GM20000 (cell line): Measurements from ENCODE around the gene FUT3.

ENCODE experiments used
- DNase-seq: peaks from one replicate; pipeline ENCODE4 v3.0.0; 2012; ENCODE audit warnings: low spot score
- TF ChIP-seq, protein P1 (sequence below): IDR thresholded peaks from 2 replicates; pipeline ENCODE4 v1.5.1; 2012; ENCODE audit warnings: mild to moderate bottlenecking, control low read depth; ENCODE audit errors: extremely low read depth, missing control alignments

The FUT3 gene

DNA sequence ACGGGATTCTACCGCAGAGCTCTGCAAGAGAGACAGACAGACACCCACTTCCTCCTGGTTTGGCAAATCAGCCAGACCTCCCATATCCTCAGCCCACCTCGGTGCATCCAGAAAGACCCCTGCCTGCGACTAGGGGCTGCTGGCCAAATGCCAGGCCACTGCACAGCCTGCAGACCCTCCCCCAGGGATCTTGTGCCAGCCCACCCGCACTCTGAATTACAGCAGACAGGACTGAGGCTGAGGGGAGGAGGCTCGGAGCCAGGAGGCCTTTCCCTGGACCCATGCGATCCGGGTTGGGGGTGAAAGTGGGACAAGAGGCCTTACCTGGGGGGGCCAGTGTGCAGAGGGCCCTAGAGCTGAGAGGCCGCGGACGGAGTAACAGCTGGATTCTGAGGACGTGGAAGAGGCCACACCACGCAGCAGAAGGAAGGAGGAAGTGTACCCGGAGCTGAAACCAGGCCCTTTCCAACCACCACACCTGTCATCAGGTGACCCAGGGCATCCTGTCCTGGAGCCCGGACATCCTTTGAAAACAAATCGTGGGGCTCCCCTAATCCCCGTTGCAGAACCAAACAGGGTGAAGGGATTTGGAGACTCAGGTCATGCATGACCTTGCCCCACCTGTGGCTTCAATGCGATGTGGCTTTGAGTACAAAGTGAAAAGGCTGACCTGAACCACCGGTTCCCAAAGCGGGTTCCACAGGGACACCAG lies 12.7 kb downstream of the FUT3 start:
- TF ChIP-seq, protein P1, sequence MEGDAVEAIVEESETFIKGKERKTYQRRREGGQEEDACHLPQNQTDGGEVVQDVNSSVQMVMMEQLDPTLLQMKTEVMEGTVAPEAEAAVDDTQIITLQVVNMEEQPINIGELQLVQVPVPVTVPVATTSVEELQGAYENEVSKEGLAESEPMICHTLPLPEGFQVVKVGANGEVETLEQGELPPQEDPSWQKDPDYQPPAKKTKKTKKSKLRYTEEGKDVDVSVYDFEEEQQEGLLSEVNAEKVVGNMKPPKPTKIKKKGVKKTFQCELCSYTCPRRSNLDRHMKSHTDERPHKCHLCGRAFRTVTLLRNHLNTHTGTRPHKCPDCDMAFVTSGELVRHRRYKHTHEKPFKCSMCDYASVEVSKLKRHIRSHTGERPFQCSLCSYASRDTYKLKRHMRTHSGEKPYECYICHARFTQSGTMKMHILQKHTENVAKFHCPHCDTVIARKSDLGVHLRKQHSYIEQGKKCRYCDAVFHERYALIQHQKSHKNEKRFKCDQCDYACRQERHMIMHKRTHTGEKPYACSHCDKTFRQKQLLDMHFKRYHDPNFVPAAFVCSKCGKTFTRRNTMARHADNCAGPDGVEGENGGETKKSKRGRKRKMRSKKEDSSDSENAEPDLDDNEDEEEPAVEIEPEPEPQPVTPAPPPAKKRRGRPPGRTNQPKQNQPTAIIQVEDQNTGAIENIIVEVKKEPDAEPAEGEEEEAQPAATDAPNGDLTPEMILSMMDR, result no peak

DNA sequence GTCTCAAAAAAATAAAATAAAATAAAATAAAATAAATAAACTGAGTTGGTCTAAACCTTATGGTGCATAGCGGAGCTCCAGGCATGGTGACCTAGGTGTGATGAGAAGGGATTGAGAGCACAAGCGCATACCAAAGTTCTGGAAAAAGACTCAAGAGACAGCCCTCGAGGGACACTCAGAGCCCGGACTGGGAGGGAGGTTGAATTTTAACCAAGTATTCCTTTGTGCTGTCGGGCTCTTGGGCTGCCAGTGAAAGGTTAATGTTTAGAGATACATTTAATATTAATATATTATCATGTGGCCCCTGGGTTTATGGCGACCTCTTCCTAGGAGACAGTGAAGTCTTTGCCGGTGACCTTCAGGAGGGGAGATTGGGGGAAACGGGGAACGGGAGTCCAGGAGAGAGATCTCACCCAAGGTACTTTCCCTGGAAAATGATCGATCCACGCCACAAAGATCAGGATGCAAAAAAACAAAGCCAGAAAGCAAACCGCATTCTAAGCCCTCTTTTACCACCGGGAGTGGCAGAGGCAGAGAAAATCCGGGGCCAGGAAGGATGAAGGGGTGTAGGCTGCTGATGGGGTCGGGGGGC lies 13.4 kb downstream of the FUT3 start:
- no peak for DNase-seq
- TF ChIP-seq, protein P1, result no peak

More for the DNA sequence above, 12.7 kb downstream of the FUT3 start:
- no peak for DNase-seq

DNA sequence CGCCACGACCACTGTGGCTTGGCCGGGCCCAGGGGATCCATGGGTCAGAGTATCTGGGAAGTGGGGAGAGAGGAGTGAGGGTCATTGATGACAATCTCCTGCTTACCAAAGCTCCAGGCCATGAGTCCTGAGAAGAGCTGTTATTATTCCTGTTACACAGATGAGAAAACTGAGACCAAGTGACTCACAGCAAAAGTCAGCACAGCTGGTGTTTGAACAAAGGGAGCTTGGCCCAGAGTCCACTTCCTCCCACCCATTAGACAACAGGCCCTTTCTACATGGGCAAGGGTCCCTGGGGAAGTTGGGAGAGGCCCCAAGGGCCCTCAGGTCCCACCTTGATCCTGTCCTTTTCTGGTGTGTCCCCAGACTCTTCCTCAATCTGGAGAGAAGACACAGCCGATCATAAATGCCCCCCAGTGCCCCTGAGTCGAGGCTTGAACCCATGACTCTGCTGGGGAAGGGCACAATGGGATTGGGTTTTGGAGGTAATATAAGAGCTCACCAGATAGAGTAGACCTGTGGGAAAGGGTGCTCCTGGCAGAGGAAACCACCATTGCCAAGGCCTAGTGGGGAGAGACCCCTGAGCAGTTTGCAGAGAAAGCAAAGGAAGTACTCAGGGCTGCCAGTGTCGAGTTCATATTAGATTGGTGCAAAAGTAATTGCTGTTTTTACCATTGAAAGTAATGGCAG lies 18.6 kb downstream of the FUT3 start:
- TF ChIP-seq, protein P1, result no peak
- no peak for DNase-seq

DNA sequence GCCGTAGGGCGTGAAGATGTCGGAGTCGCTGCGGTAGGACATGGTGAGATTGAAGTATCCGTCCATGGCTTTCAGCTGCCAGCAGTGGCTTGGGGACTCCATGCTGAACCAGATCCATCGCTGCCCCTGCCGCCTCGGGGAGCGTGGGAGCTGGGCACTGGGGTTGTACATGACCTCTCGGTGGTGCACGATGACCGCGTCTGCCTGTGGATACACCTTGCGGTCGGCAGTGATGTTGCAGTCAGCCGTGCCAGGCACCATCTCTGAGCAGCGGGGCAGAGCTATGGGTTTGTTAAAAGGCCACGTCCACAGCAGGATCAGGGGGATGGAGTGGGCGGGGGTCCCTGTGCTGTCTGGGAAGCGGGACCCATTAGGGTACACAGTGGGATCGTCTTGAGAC lies 19.2 kb downstream of the FUT3 start:
- no peak for DNase-seq
- TF ChIP-seq, protein P1, result no peak

DNA sequence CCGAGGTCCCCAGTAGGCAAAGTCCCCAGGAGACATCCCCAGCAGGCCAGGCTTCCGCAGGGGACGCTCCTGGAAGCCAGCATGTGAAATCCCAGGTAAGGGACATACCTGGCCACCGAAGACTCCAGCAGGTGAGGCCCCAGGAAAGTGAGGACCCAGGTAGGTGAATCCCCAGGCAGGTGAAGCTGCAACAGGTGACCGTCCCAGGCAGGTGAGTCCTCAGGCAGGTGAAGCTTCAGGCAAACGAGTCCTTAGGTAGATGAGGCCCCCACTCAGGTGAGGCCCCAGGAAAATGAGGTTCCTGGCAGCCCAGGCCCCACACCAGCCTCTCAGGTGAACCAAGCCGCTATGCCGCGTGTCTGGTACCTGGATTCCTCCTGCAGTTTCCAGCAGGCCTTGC lies 20.1 kb downstream of the FUT3 start:
- TF ChIP-seq, protein P1, result no peak
- no peak for DNase-seq

DNA sequence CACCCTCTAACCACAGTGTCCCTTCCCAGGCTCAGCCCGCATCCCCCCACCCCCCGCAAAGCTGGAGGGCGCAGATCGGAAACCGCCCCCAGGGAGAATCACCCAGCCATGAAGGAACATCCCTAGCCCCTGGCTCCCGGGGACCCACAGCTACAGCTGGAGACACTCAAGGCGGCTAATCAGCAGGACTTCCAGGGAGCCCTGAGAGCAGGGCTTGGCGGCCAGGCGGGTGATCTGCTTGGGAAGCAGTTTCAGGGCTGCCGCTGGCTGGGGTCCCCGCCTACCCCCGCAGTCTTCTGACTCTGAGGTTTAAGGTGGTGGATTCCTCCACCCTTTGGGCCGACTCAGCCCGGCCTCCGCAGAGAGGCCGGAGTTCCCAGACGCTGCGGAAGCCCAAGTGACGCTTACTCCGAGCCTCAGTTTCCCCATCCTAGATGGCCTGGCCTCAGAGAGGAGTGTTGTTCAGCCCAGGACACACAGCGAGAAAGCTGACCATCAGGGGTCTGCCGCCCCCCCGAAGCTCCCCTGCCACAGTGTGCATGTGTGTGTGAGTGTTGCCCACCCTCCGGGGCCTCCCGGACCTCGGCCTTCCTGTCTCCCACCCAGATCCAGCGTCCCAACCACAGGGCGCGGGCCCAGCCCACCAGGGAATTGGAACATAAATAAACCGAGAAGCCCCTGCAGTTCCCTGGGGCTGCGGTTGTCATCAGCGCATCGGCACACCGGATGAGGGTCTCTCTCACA lies 21.5 kb downstream of the FUT3 start:
- TF ChIP-seq, protein P1, result no peak
- no peak for DNase-seq
